Rectal smooth muscle tissue (tissue), 1 donor: ENCODE measurements around the gene DDX20.

Experiments
- H3K27ac ChIP-seq: one replicate; pipeline ENCODE4 v1.7.0; 2013; ENCODE audit warnings: low read depth, low read length, inconsistent platforms
- H3K27me3 ChIP-seq: one replicate; pipeline ENCODE4 v1.7.0; 2013; ENCODE audit warnings: low read length; ENCODE audit not compliant: control insufficient read depth, insufficient read depth
- H3K36me3 ChIP-seq: one replicate; pipeline ENCODE4 v1.7.0; 2013; ENCODE audit warnings: low read length; ENCODE audit not compliant: control insufficient read depth, insufficient read depth
- H3K4me1 ChIP-seq: one replicate; pipeline ENCODE4 v1.7.0; 2013; ENCODE audit warnings: low read length; ENCODE audit not compliant: control insufficient read depth, insufficient read depth
- H3K4me3 ChIP-seq: one replicate; pipeline ENCODE4 v1.7.0; 2013; ENCODE audit warnings: low read length
- H3K9ac ChIP-seq: one replicate; pipeline ENCODE4 v1.7.0; 2013; ENCODE audit warnings: low read length

DDX20 gene

GRCh38 chr1:111755331-111756123, at the start of gene DDX20:
Gene DDX20, plus strand, starts transcription at chr1:111755901. Its CDS starts 24 bp downstream, at chr1:111755925.
- H3K4me3 ChIP-seq = peak within 1 kb of the TSS; percentile 98
- H3K9ac ChIP-seq = peak within 1 kb of the TSS; percentile 91
- H3K27ac ChIP-seq = peak within 1 kb of the TSS; percentile 98
- H3K36me3 ChIP-seq = no peaks in the 10 kb centered on the region
- peaks cover 12% of the 10 kb centered on the region for H3K4me1 ChIP-seq
- no peaks in the 10 kb centered on the region for H3K27me3 ChIP-seq

- H3K27me3 ChIP-seq = no peaks in the 10 kb centered on the region
- no peak overlapping the region for H3K27ac ChIP-seq
- no peak overlapping the region for H3K4me3 ChIP-seq
- H3K4me1 ChIP-seq = no peaks in the 10 kb centered on the region
- H3K36me3 ChIP-seq = peaks cover 2% of the 10 kb centered on the region
- no peak overlapping the region for H3K9ac ChIP-seq
These were observed 48.8 kb upstream of the DDX20 start for GRCh38 chr1:111706921-111707320.

GRCh38 chr1:111707906-111708305, 47.8 kb upstream of the DDX20 start:
- Histone ChIP-seq H3K27ac (no peak overlapping the region), H3K27me3 (no peaks in the 10 kb centered on the region), H3K36me3 (peaks cover 2% of the 10 kb centered on the region), H3K4me1 (no peaks in the 10 kb centered on the region), H3K9ac (no peak overlapping the region), H3K4me3 (no peak overlapping the region)

GRCh38 chr1:111709986-111710385, 45.7 kb upstream of the DDX20 start:
- H3K36me3 ChIP-seq = peaks cover 2% of the 10 kb centered on the region

GRCh38 chr1:111716333-111716732, 39.4 kb upstream of the DDX20 start:
- no peak overlapping the region for H3K9ac ChIP-seq
- H3K4me3 ChIP-seq = no peak overlapping the region
- no peak overlapping the region for H3K27ac ChIP-seq
- H3K36me3 ChIP-seq = no peaks in the 10 kb centered on the region
- peaks cover 7% of the 10 kb centered on the region for H3K4me1 ChIP-seq
- no peaks in the 10 kb centered on the region for H3K27me3 ChIP-seq

More at GRCh38 chr1:111709986-111710385, 45.7 kb upstream of the DDX20 start:
- Histone ChIP-seq H3K4me1 (no peaks in the 10 kb centered on the region), H3K9ac (no peak overlapping the region), H3K4me3 (no peak overlapping the region), H3K27ac (no peak overlapping the region), H3K27me3 (no peaks in the 10 kb centered on the region)

GRCh38 chr1:111717450-111717849, 38.3 kb upstream of the DDX20 start:
- Histone ChIP-seq H3K4me1 (peaks cover 7% of the 10 kb centered on the region), H3K4me3 (no peak overlapping the region), H3K27me3 (no peaks in the 10 kb centered on the region), H3K36me3 (no peaks in the 10 kb centered on the region), H3K27ac (no peak overlapping the region), H3K9ac (no peak overlapping the region)

GRCh38 chr1:111719135-111719534, 36.6 kb upstream of the DDX20 start:
- Histone ChIP-seq H3K4me3 (no peak overlapping the region), H3K27me3 (no peaks in the 10 kb centered on the region), H3K36me3 (no peaks in the 10 kb centered on the region), H3K4me1 (peaks cover 7% of the 10 kb centered on the region), H3K9ac (no peak overlapping the region), H3K27ac (no peak overlapping the region)

GRCh38 chr1:111719674-111720132, 36.0 kb upstream of the DDX20 start:
- Histone ChIP-seq H3K36me3 (no peaks in the 10 kb centered on the region), H3K27me3 (no peaks in the 10 kb centered on the region), H3K9ac (no peak overlapping the region), H3K4me1 (peaks cover 7% of the 10 kb centered on the region), H3K27ac (no peak overlapping the region), H3K4me3 (no peak overlapping the region)

GRCh38 chr1:111720274-111720976, 35.3 kb upstream of the DDX20 start:
- no peak overlapping the region for H3K9ac ChIP-seq

GRCh38 chr1:111720977-111721786, 34.5 kb upstream of the DDX20 start:
- peaks cover 7% of the 10 kb centered on the region for H3K4me1 ChIP-seq
- H3K27ac ChIP-seq = no peak overlapping the region
- no peak overlapping the region for H3K9ac ChIP-seq

More at GRCh38 chr1:111720274-111720976, 35.3 kb upstream of the DDX20 start:
- Histone ChIP-seq H3K4me3 (peak overlapping the region; percentile 7), H3K36me3 (no peaks in the 10 kb centered on the region), H3K27me3 (no peaks in the 10 kb centered on the region), H3K4me1 (peaks cover 7% of the 10 kb centered on the region), H3K27ac (no peak overlapping the region)

GRCh38 chr1:111723091-111723806, 32.5 kb upstream of the DDX20 start:
- Histone ChIP-seq H3K4me1 (peaks cover 7% of the 10 kb centered on the region), H3K27me3 (no peaks in the 10 kb centered on the region), H3K27ac (no peak overlapping the region), H3K9ac (no peak overlapping the region), H3K4me3 (no peak overlapping the region), H3K36me3 (no peaks in the 10 kb centered on the region)

More at GRCh38 chr1:111720977-111721786, 34.5 kb upstream of the DDX20 start:
- H3K36me3 ChIP-seq = no peaks in the 10 kb centered on the region
- H3K27me3 ChIP-seq = no peaks in the 10 kb centered on the region
- H3K4me3 ChIP-seq = peak overlapping the region; percentile 7
